ENCODE results near the gene MAPK8IP2.

GRCh38 chr22:50568626-50569025 is 32.0 kb upstream of the MAPK8IP2 start:
- no peak for TF ChIP-seq TCF7 (IDR thresholded peaks at IDR 0.05; ENCODE audit: borderline replicate concordance)
- no peak for TF ChIP-seq POLR2AphosphoS5 (IDR thresholded peaks at IDR 0.05; ENCODE audit: low read length)
- no peak for TF ChIP-seq FOXK2 (IDR thresholded peaks at IDR 0.05)
- TF ChIP-seq CTCF (IDR thresholded peaks at IDR 0.05 in 2 of 3, conservative IDR thresholded peaks at IDR 0.05 in 1 of 3; ENCODE audit: control insufficient read depth in 2 of 3, extremely low read depth in 1 of 3, insufficient read depth in 1 of 3, low read depth in 3 of 3, low read length in 3 of 3), result no peak
- TF ChIP-seq YY1 (IDR thresholded peaks at IDR 0.05; ENCODE audit: low read depth, low read length), result no peak
